SH-SY5Y (cell line): ENCODE measurements around the gene MATN1.

Experiments used
- GATA2 ChIP-seq: IDR thresholded peaks from 2 replicates; pipeline ENCODE4 v1.6.1; 2011; ENCODE audit warnings: mild to moderate bottlenecking, low read depth, low read length
- GATA3 ChIP-seq: IDR thresholded peaks from 2 replicates; pipeline ENCODE4 v1.6.1; 2011; ENCODE audit warnings: low read depth, mild to moderate bottlenecking, low read length, moderate library complexity

DNA sequence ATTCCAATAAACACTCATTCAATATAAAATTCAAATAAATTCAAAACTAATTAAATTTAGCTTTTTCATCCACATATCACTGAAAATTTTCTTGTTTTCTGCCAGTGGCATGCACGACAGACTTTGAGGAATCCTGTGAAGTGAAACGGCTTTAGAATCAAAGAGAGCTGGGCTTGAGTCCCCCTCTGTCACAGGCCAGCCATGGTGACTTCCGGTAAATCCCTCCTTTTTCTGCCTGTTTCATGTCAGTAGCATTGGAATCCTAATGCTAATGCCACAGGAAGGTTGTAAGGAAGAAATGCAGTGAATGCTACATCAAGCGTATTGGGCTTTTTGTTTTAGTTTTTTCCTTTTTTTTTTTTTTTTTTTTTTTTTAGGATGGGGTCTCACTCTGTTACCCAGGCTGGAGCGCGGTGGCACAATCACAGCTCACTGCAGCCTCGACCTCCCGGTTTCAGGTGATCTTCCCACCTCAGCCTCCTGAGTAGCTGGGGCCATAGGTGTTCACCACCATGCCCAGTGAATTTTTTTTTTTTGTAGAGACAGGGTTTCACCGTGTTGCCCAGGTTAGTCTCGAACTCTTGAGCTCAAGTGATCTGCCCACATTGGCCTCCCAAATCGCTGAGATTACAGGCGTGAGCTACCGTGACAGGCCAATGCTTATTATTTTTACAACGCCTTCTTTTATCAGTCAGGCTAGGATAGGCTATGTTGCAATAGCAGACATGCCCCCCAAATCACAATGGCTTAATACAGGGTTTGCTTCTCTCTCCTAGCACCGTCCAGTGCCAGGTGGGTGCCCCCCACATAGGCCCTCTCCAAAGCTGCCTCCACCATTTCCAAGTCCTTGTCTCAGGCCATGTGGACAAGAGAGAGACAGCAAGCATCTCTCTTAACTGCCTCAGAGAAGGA is 3.6 kb upstream of the MATN1 start:
- TF ChIP-seq GATA3 (no peak), GATA2 (no peak)
